Hematopoietic multipotent progenitor cell (in vitro differentiated cells): Measurements from ENCODE around the gene ITIH4. TPM values are rescaled to one million over a fixed set of nuclear protein-coding genes. Genes with fewer than 3 reads are reported as not detected.

ENCODE experiments used
- DNase-seq, 3 donors: peaks; one replicate each; pipeline ENCODE4 v3.0.0-alpha.2; 2011 to 2015; ENCODE audit warnings: low read depth in 2 of 3, low spot score in 2 of 3
- total RNA-seq: library from RNA; depleted of rRNA; stranded (reverse); fragments of >200 nt; gene quantifications from one replicate; pipeline ENCODE4 v1.2.3, GENCODE V29; 2012

ITIH4 gene
- total RNA-seq, result 7.5 TPM

- no peak for DNase-seq
These were observed at the start of gene ITIH4 for GRCh38 chr3:52830535-52831258. Gene ITIH4 (minus strand): TSS chr3:52830672. CDS start chr3:52830642, 30 bp downstream.

DNA sequence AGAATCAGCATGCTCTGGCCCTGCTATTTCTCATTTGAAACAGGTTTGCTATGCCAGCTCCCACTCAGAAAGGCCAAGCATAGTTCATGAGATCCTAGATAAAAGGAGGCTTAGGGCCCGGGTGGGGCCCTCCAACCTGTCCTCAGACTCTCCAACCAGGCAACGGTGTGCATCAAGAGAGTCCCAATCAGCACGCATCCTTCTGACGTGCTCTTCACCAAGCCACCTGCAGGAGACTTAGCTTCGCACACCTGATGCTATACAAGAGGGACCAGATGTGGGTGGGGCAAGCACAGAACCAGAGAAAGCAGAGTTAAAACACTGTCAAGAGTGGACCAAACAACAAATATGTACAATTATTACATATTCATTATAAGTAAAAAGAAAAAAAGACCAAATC, 49.6 kb upstream of the ITIH4 start:
- DNase-seq, result no peak

DNA sequence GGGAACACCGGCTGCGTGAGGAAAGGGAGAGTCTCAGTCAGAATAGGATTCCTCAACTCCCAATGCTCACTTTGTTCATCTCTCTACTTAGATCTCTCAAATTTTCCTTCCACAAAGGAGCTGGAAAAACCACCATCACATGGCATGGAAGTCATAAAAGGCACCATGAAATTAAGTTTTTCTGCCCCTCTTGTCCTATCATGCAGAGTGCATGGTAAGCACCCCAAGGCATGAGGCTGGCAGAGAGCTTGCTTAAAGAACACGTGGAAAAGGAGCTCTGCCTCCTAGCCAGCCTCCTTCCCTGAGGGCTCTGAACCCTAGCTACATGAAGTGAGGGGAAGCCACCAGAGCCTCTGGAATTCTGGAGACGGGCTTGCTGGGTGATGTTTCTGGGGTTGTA, 49.1 kb upstream of the ITIH4 start:
- DNase-seq, result no peak

- no peak for DNase-seq
These were observed 48.6 kb upstream of the ITIH4 start for GRCh38 chr3:52879090-52879489.

DNA sequence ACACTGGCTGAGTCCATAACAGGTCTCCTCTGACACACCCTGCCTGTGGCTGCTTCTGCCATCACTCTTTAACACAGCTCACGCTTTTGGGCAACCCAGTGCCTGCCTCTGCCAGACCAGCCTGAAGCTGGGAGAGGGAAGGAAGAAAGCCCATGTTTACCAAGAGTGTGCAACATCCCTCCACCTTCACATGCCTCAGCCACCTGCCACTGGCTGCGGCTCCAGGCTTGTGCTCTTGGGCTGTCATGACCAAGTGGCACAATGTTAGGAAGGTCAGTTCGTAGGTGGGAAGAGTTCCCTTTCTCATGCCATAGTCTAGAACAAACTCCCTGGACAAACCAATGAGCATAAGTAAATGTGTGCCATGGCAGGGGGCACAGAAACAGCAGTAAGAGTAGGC, 46.6 kb upstream of the ITIH4 start:
- no peak for DNase-seq

DNA sequence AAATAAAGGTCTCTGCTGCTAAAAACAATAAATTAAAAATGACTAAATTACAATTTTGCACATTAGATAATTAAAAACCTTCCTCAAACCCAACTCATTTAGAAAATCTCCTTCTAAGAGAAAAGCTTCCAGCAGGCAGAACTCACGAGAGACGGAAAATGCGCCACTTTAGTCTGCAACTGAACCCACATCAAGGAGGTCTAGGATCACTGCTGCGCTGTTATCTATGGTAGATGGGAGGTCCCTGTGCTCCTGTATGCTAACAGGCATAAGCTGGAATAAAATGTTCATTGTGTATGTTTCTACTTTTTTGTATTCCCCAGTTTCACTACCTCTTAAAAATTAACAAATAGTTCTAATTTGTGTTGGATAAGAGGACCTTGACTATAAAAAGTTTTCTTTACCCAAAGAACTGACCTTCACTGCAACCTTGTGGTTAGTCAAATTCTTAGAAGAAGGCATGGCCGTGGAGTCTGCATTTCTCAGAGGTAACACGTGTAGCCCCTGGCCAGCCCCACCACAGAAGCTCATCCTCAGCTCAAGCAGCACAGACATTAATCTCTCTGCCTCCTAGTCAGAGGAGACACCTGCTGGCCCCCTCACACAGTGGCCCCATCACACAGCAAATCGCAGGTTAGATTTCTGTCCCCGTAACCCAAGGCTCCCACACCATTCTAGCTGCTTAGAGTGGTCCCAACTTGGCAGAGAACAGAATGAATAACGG, 44.6 kb upstream of the ITIH4 start:
- no peak for DNase-seq

- no peak for DNase-seq
These were observed 43.8 kb upstream of the ITIH4 start for GRCh38 chr3:52874160-52874701.

GRCh38 chr3:52873433-52874159, 43.1 kb upstream of the ITIH4 start:
- DNase-seq, result no peak

DNA sequence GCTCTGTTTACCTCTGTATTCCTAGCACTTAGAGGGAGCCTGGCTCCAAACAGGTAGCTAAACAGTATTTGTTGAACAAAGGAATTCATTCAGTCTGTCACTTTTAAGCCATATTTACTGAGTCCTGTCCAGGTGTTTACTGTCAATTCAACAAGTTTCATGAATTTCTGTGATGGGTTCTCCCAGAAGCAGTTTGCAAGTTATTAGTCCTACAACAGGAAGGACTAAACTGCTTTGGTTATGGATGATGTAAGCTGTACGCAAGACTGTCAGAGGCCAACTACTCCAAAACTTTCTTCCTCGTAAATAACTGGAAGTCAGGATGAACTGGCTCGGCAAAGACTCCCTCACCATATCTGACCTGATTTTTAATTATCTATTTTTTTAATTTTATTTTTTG, 41.8 kb upstream of the ITIH4 start:
- no peak for DNase-seq

DNA sequence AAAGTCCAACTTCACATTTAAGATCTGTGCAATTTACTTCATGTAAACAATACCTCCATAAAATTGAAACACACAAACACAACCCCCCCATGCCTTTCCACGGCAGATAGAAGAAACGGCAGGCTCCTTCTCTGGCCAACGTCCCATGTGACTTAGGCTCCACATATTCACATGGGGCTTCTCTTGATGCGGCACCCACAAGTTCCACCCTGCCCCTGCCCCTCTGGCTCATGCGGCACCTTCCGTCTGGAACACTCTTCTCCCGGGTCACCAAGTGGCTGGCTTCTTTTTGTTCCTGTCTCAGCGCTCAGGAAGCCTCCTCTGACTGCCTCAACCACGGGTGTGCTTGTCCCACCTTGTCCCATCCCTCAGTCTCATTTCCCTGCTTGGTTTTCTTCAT, 41.3 kb upstream of the ITIH4 start:
- DNase-seq, result no peak

GRCh38 chr3:52870471-52870870, 40.0 kb upstream of the ITIH4 start:
- DNase-seq, result no peak

GRCh38 chr3:52866427-52866826, 36.0 kb upstream of the ITIH4 start:
- no peak for DNase-seq

GRCh38 chr3:52865994-52866393, 35.5 kb upstream of the ITIH4 start:
- DNase-seq, result no peak

DNA sequence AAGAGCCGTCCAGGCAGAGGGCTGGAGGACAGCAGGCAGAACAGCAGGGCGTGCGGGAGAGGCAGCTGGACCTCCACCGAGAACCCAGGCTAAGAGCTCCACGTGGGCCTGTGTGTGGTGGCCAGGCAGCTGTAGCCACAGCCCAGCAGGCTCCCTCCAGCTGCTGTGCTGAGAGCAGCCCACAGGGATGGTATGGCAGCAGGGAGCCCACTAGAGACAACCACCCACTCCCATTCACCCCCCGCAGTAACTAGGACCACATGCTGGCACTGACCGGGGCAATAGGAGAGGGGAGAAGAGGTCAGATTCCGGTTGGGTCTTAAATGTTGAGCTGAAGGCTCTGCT, 29.9 kb upstream of the ITIH4 start:
- DNase-seq, result no peak

GRCh38 chr3:52859686-52860423, 29.4 kb upstream of the ITIH4 start:
- no peak for DNase-seq

DNA sequence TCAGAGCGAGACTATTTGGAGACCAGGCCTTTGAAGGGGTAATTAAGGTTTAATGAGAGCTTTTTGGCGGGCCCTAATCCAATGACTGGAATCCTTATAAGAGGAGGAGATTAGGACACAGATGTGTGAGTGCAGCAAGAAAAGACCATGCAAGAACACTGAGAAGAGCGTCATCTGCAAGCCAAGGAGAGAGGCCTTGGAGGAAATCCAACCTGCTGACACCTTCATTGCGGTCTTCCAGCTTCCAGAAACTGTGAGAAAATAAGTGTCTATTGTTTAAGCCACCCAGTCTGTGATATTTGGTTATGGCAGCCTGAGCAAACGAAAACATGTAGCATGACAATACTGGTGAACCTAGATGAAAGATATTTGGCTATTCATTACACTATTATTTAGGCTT, 27.4 kb upstream of the ITIH4 start:
- DNase-seq, result no peak

GRCh38 chr3:52857133-52857532, 26.7 kb upstream of the ITIH4 start:
- no peak for DNase-seq

GRCh38 chr3:52856666-52857065, 26.2 kb upstream of the ITIH4 start:
- DNase-seq, result no peak

DNA sequence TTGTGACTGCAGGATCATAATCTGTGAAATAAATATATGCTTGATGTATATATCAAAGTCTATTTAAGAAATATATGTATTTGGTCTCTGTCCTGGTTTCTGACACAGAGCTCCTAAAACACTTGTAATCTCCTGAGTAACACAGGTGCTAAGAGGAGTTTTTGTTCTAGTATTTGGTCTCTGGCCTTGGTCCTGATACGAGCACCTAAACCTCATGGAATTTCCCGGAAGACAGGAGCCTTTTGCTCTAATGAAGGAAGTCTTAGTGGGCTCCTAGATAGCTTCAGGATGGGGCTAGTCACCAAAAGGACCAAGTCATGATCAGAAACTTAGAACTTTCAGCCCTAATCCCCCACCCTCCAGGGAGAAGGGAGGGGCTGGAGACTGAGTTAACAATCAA, 23.5 kb upstream of the ITIH4 start:
- DNase-seq, result no peak

- DNase-seq, result no peak
These were observed 21.9 kb upstream of the ITIH4 start for GRCh38 chr3:52852419-52852818.

DNA sequence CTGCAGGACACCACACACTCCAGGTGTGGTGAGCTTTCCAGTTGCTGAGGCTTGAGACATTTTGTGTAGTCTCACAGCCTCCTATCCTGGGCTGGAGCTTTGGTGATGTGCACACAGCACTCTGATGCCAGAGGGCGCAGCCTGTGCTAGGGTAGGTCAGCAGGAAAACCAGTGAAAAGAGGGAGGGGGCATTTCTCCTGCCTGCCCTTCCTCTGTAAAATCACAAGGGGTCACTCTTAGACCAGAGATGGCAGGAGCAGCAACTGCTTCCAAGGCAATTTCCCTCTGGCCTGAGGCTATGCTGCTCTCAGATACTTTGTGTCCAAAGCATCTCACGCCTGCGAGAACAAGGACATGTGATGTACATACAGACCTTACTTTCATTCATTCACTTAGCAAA, 20.9 kb upstream of the ITIH4 start:
- DNase-seq, result peak in 2 of 3 donors; percentile 51 to 67
